Smooth muscle cell (in vitro differentiated cells): ENCODE results near the gene HOXB6. TPM values are rescaled to one million over a fixed set of nuclear protein-coding genes. Genes with fewer than 3 reads are reported as not detected.

Experiments
- DNase-seq: peaks from one replicate; lab custom pipeline; 2025; ENCODE audit not compliant: unreplicated experiment; lab: John Stamatoyannopoulos, UW
- H2AFZ ChIP-seq: fragments of 200-600 bp; sonication (generic); 2 replicates; pipeline ENCODE4 v1.6.0; 2016; ENCODE audit warnings: antibody characterized with exemption, low read depth, mild to moderate bottlenecking
- H3F3A ChIP-seq: fragments of 200-600 bp; sonication (generic); 2 replicates; pipeline ENCODE4 v1.6.0; 2017; ENCODE audit warnings: antibody characterized with exemption, low read depth
- H3K27ac ChIP-seq: fragments of 200-600 bp; sonication (generic); 2 replicates; pipeline ENCODE4 v1.5.1; 2016; ENCODE audit warnings: low read depth, mild to moderate bottlenecking
- H3K27me3 ChIP-seq: fragments of 200-600 bp; sonication (generic); 2 replicates; pipeline ENCODE4 v1.6.1; 2016; ENCODE audit warnings: low read depth, mild to moderate bottlenecking
- H3K36me3 ChIP-seq: fragments of 200-600 bp; sonication (generic); 2 replicates; pipeline ENCODE4 v1.5.1; 2016; ENCODE audit warnings: low read depth
- H3K4me1 ChIP-seq: fragments of 200-600 bp; sonication (generic); 2 replicates; pipeline ENCODE4 v1.5.1; 2016; ENCODE audit warnings: low read depth
- H3K4me2 ChIP-seq: fragments of 200-600 bp; sonication (generic); 2 replicates; pipeline ENCODE4 v1.6.0; 2016; ENCODE audit warnings: mild to moderate bottlenecking
- H3K4me3 ChIP-seq: fragments of 200-600 bp; sonication (generic); 2 replicates; pipeline ENCODE4 v1.5.1; 2016; ENCODE audit warnings: mild to moderate bottlenecking
- H3K79me2 ChIP-seq: fragments of 200-600 bp; sonication (generic); 2 replicates; pipeline ENCODE4 v1.6.0; 2016; ENCODE audit warnings: low read depth, mild to moderate bottlenecking
- H3K9ac ChIP-seq: fragments of 200-600 bp; sonication (generic); 2 replicates; pipeline ENCODE4 v1.6.0; 2016; ENCODE audit warnings: low read depth
- H3K9me3 ChIP-seq: fragments of 200-600 bp; sonication (generic); replicated peaks from 2 replicates; pipeline ENCODE4 v1.5.1; 2016; ENCODE audit warnings: low read depth
- H4K20me1 ChIP-seq: fragments of 200-600 bp; sonication (generic); 2 replicates; pipeline ENCODE4 v1.6.0; 2016; ENCODE audit warnings: low read depth
- WGBS: methylation state at CpG from one replicate; pipeline ENCODE4 v1.1.7; 2016; ENCODE audit warnings: low lambda C conversion rate; 5-methylcytosine and 5-hydroxymethylcytosine counted together
- polyA plus RNA-seq: library from polyadenylated mRNA; unstranded; fragments of >200 nt; fragmentation: Nextera tagmentation; extraction: Ambion mirVana; gene quantifications from 2 replicates; pipeline ENCODE4 v1.2.1, GENCODE V29; 2016
- total RNA-seq: library from RNA; depleted of rRNA; stranded (reverse); fragments of >200 nt; gene quantifications from 2 replicates; pipeline ENCODE4 v1.2.3, GENCODE V29; 2014
- TF ChIP-seq, protein P1 (sequence below): fragments of 200-600 bp; sonication (generic); IDR thresholded peaks from 2 replicates; pipeline ENCODE4 v1.5.1; 2017; ENCODE audit warnings: borderline replicate concordance, mild to moderate bottlenecking, antibody characterized with exemption; ENCODE audit not compliant: insufficient read depth, poor library complexity, severe bottlenecking

The HOXB6 gene
- total and polyA plus RNA-seq, 2 experiments from 2014 or later: 6.3 to 9.3 TPM

DNA sequence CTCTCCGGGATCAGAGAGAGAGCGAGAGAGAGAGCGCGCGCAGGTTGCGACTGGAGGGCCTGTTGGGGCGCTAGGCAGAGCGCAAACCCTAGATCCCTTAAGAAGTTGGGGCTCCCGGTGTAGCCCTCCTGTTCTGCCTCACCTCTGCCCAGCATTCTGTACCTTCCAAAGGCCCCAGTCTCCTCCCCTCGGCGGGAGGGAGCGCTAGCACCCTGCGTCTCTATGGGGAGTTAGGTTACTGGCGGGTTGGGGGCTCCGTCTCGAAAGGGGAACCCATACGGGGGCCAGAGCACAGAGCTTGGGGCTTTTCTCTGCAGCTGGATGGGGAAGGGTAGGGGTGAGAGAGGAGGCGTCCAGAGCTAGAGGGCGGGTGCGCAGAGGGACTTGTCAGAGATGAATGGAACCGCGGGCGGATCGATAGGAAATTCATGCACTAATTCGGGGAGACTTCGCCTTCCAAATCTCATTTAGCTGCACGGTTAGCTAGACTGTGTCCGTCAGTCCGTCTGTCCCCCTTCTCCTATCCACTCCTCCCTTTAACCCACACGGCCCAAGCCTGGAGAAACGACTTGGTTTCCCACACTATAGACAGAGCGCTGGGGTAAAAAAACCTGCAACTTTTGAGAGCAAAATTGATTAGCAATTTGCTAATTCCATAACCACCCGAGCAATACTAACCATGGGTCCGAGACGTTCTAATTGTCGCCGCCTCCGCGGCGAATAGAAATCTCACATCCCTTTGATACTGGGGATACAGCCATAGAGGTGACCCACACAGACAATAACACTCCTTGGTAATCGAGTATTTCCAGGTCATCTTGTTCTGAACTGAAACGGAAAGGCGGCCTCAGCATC is 25.9 kb downstream of the HOXB6 start:
- no peak overlapping the region for H3K9ac ChIP-seq

DNA sequence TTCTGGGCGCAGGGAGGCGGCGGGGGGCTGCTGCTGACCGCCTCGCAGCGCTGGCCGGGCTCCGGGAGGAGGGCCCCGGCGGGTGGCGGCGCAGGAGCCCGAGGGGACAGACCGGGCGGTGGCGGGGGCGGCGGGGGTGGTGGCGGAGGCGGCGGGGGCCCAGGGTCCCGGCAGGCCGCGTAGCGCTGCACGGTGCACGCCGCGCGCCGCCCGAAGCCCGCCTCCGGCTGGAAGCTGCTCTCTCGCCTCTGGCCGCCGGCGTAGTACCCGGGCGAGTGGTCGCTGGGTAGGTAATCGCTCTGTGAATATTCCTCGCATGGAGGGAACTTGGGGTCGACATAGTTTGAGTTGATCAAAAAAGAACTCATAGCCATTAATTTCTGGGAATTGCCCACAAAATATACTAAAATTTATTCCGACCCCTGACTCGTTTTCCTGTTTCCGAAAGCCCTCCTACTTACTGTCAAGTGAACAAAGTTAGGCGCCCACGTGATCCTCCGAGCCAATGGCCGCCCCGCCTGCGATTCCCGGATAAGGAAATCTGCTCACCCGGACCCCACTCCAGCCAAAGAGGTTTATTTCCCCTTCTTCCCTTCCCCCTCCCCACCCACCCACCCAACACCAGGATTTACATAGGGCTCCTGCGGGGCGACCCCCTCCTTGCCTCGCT is 26.7 kb downstream of the HOXB6 start, which contains the start of gene HOXB4:
Gene HOXB4 (minus strand): TSS at position 405 of the 670 bp plus-strand sequence. CDS start 31 bp downstream, at position 374.
- Histone ChIP-seq H2AFZ (no peak within 1 kb of the TSS), H3K27me3 (peaks cover 90% of the 10 kb centered on the region), H3K4me2 (peak within 1 kb of the TSS; percentile 90), H3K9ac (no peak within 1 kb of the TSS), H3K79me2 (peaks cover 53% of the 10 kb centered on the region), H3K9me3 (no peaks in the 10 kb centered on the region), H3F3A (no peaks in the 10 kb centered on the region), H3K4me1 (peaks cover 7% of the 10 kb centered on the region), H3K36me3 (no peaks in the 10 kb centered on the region), H3K4me3 (peak within 1 kb of the TSS; percentile 53), H4K20me1 (peaks cover 97% of the 10 kb centered on the region), H3K27ac (no peak within 1 kb of the TSS)
- TF ChIP-seq, protein P1, sequence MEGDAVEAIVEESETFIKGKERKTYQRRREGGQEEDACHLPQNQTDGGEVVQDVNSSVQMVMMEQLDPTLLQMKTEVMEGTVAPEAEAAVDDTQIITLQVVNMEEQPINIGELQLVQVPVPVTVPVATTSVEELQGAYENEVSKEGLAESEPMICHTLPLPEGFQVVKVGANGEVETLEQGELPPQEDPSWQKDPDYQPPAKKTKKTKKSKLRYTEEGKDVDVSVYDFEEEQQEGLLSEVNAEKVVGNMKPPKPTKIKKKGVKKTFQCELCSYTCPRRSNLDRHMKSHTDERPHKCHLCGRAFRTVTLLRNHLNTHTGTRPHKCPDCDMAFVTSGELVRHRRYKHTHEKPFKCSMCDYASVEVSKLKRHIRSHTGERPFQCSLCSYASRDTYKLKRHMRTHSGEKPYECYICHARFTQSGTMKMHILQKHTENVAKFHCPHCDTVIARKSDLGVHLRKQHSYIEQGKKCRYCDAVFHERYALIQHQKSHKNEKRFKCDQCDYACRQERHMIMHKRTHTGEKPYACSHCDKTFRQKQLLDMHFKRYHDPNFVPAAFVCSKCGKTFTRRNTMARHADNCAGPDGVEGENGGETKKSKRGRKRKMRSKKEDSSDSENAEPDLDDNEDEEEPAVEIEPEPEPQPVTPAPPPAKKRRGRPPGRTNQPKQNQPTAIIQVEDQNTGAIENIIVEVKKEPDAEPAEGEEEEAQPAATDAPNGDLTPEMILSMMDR: no peak
- no peak for DNase-seq
- 4% methylated on average over 17 of the region's 58 CpGs for WGBS

More for the DNA sequence above, 25.9 kb downstream of the HOXB6 start:
- Histone ChIP-seq H3K27ac (no peak overlapping the region), H3F3A (no peaks in the 10 kb centered on the region), H4K20me1 (peaks cover 97% of the 10 kb centered on the region), H3K79me2 (peaks cover 61% of the 10 kb centered on the region), H3K4me2 (peak overlapping the region; percentile 90), H3K4me1 (peaks cover 7% of the 10 kb centered on the region), H3K36me3 (no peaks in the 10 kb centered on the region), H2AFZ (no peak overlapping the region), H3K9me3 (no peaks in the 10 kb centered on the region), H3K4me3 (peak overlapping the region; percentile 53), H3K27me3 (peaks cover 90% of the 10 kb centered on the region)
- DNase-seq: no peak
- TF ChIP-seq, protein P1: no peak
- 12% methylated on average over 37 of the region's 43 CpGs for WGBS

DNA sequence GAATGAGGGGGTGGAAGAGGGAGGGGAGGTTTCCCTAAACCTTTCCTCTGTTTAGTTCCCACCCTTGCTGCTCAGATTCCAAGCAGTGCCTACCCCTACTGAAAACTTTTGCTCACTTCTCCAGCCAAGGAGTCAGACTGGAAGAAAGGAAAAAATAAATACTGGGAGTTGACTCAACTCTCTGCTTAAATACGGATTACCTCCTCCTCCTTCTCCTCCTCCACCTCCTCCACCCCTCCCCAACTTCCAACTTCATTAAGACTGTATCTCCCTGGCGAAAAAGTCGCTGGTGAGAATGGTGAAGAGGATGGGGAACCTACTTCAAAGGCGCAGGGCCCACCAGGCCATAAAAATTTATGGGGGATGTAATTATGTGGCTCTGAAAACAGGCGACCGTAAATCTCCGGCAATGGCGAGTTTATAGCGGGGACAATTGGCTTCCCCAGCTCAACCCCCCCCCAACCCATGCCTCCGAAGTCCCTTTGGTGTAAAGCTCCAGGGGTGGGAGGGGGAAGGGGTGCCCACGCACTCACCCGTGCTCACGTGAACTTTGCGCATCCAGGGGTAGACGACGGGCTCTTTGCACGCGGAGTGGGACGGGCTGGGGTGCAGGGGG is 27.3 kb downstream of the HOXB6 start:
- WGBS: 9% methylated on average over 10 of the region's 19 CpGs
- Histone ChIP-seq H3K27me3 (peaks cover 90% of the 10 kb centered on the region), H4K20me1 (peaks cover 97% of the 10 kb centered on the region), H3F3A (no peaks in the 10 kb centered on the region), H3K27ac (no peak overlapping the region), H3K79me2 (peaks cover 52% of the 10 kb centered on the region), H3K36me3 (no peaks in the 10 kb centered on the region), H2AFZ (no peak overlapping the region), H3K4me2 (peak overlapping the region; percentile 90), H3K4me3 (peak overlapping the region; percentile 53), H3K9ac (no peak overlapping the region), H3K4me1 (peaks cover 7% of the 10 kb centered on the region), H3K9me3 (no peaks in the 10 kb centered on the region)
- no peak for DNase-seq
- TF ChIP-seq, protein P1: no peak
